Osteoblast (primary cell): Measurements from ENCODE around the gene RNASE7. TPM values are rescaled to one million over a fixed set of nuclear protein-coding genes. Genes with fewer than 3 reads are reported as not detected.

Experiments used
- DNase-seq: peaks from one replicate; pipeline ENCODE4 v3.0.0; 2011; ENCODE audit warnings: low spot score, mixed read lengths; ENCODE audit not compliant: insufficient read length; ENCODE audit errors: missing footprints
- H2AFZ ChIP-seq: 2 replicates; pipeline ENCODE4 v1.6.0; 2011; ENCODE audit warnings: mild to moderate bottlenecking, low read length
- H3K27ac ChIP-seq: 2 replicates; pipeline ENCODE4 v1.5.1; 2011; ENCODE audit warnings: mild to moderate bottlenecking, low read depth, low read length, moderate library complexity
- H3K27me3 ChIP-seq: 2 replicates; pipeline ENCODE4 v1.6.0; 2012; ENCODE audit warnings: mild to moderate bottlenecking, control low read depth, inconsistent platforms, low read length, moderate library complexity; ENCODE audit not compliant: insufficient read depth
- H3K36me3 ChIP-seq: 2 replicates; pipeline ENCODE4 v1.5.1; 2011; ENCODE audit warnings: mild to moderate bottlenecking, low read length, control low read depth, moderate library complexity; ENCODE audit not compliant: insufficient read depth
- H3K4me1 ChIP-seq: 2 replicates; pipeline ENCODE4 v1.5.1; 2011; ENCODE audit warnings: mild to moderate bottlenecking, low read length, control low read depth, moderate library complexity; ENCODE audit not compliant: insufficient read depth
- H3K4me2 ChIP-seq: 2 replicates; pipeline ENCODE4 v1.6.0; 2011; ENCODE audit warnings: mild to moderate bottlenecking, low read length; ENCODE audit not compliant: insufficient read depth
- H3K4me3 ChIP-seq: fragments of 200-600 bp; sonication (generic); 3 replicates; pipeline ENCODE4 v1.5.1; 2012; ENCODE audit warnings: mild to moderate bottlenecking, low read length, inconsistent platforms; ENCODE audit not compliant: insufficient read depth
- H3K79me2 ChIP-seq: 2 replicates; pipeline ENCODE4 v1.6.0; 2012; ENCODE audit warnings: mild to moderate bottlenecking, low read length, control low read depth, inconsistent platforms; ENCODE audit not compliant: insufficient read depth
- H3K9me3 ChIP-seq: 2 replicates; pipeline ENCODE4 v1.5.1; 2011; ENCODE audit warnings: low read depth, low read length, control low read depth
- H4K20me1 ChIP-seq: 2 replicates; pipeline ENCODE4 v1.6.0; 2012; ENCODE audit warnings: mild to moderate bottlenecking, low read length, control low read depth; ENCODE audit not compliant: insufficient read depth
- CTCF ChIP-seq: IDR thresholded peaks from 2 replicates; pipeline ENCODE4 v1.5.1; 2011; ENCODE audit warnings: mild to moderate bottlenecking, low read depth, low read length, moderate library complexity; ENCODE audit errors: extremely low read depth
- total RNA-seq: library from RNA; depleted of rRNA; stranded (reverse); fragments of >200 nt; gene quantifications from 2 replicates; pipeline ENCODE4 v1.2.3, GENCODE V29; 2012

RNASE7 gene
- total RNA-seq, 1 donor, result not detected

DNA sequence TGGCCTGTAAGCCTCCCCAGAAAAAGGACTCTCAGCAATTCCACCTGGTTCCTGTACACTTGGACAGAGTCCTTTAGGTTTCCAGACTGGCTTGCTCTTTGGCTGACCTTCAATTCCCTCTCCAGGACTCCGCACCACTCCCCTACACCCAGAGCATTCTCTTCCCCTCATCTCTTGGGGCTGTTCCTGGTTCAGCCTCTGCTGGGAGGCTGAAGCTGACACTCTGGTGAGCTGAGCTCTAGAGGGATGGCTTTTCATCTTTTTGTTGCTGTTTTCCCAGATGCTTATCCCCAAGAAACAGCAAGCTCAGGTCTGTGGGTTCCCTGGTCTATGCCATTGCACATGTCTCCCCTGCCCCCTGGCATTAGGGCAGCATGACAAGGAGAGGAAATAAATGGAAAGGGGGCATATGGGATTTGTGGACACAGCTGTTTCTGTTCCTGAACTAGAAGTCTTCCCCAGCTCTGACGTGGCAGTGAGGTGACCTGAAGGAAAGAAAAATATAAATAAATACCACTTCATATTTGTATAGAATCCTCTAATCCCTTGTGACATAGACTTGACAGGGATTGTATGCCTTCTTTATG, 1.3 kb downstream of the RNASE7 start:
- Histone ChIP-seq H3K27ac (no peak overlapping the region), H3K27me3 (peaks cover 11% of the 10 kb centered on the region), H3K4me3 (no peak overlapping the region), H3K4me2 (no peak overlapping the region), H3K36me3 (no peaks in the 10 kb centered on the region), H3K79me2 (no peaks in the 10 kb centered on the region), H4K20me1 (no peaks in the 10 kb centered on the region), H3K9me3 (no peaks in the 10 kb centered on the region), H2AFZ (no peak overlapping the region), H3K4me1 (peaks cover 17% of the 10 kb centered on the region)
- no peak for DNase-seq
- no peak for TF ChIP-seq CTCF

DNA sequence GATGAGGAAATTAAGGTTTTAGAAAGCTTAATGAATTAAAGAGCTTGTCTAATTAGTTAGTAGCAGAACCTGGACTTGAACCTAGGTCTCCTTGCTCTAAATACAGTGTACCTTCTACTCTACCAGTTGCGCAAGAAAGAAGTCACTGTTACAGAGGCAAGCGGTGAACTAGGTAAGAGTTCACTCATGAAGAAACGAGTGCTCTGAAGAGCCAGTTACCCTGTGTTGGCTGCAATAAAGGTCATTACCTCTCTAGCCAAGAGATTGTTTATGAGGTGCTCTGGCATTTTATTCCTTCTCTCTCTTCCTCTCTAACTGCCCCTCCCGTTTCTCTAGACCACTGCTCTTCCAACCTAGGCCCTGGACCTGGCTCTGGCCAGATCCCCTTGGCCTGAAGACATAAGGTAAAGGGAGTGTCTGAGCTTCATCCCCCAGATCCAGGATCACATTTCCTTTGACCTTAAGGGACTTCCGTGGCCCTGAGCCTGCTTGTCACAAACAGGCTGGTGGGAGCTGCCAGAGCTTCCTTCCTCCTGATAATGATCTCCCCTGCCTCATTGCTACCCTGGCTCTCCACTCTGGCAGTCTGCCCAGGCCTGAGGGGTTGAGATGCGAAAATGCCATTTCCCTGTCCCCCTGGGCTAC, 1.9 kb downstream of the RNASE7 start:
- no peak overlapping the region for H3K4me2 ChIP-seq
- H3K36me3 ChIP-seq, result no peaks in the 10 kb centered on the region
- DNase-seq, result no peak
- H3K27me3 ChIP-seq, result peaks cover 11% of the 10 kb centered on the region
- H3K4me3 ChIP-seq, result no peak overlapping the region
- no peak overlapping the region for H2AFZ ChIP-seq
- H3K79me2 ChIP-seq, result no peaks in the 10 kb centered on the region
- no peak for TF ChIP-seq CTCF
- no peak overlapping the region for H3K27ac ChIP-seq
- H3K4me1 ChIP-seq, result peaks cover 18% of the 10 kb centered on the region
- H4K20me1 ChIP-seq, result no peaks in the 10 kb centered on the region
- H3K9me3 ChIP-seq, result no peaks in the 10 kb centered on the region

GRCh38 chr14:21047378-21047781, 5.2 kb downstream of the RNASE7 start:
- no peaks in the 10 kb centered on the region for H3K36me3 ChIP-seq
- no peaks in the 10 kb centered on the region for H4K20me1 ChIP-seq
- H2AFZ ChIP-seq, result peak overlapping the region; percentile 37
- no peak overlapping the region for H3K27ac ChIP-seq
- DNase-seq, result no peak
- H3K4me3 ChIP-seq, result no peak overlapping the region
- H3K79me2 ChIP-seq, result no peaks in the 10 kb centered on the region
- H3K4me2 ChIP-seq, result no peak overlapping the region
- TF ChIP-seq CTCF, result no peak
- no peaks in the 10 kb centered on the region for H3K9me3 ChIP-seq
- peaks cover 11% of the 10 kb centered on the region for H3K27me3 ChIP-seq
- H3K4me1 ChIP-seq, result peaks cover 17% of the 10 kb centered on the region

- no peak overlapping the region for H3K4me2 ChIP-seq
- H3K9me3 ChIP-seq, result no peaks in the 10 kb centered on the region
- DNase-seq, result no peak
These were observed 6.5 kb downstream of the RNASE7 start for GRCh38 chr14:21048638-21049037.

More at GRCh38 chr14:21048638-21049037, 6.5 kb downstream of the RNASE7 start:
- TF ChIP-seq CTCF, result no peak
- Histone ChIP-seq H3K79me2 (no peaks in the 10 kb centered on the region), H3K4me1 (peaks cover 17% of the 10 kb centered on the region), H2AFZ (no peak overlapping the region), H4K20me1 (no peaks in the 10 kb centered on the region), H3K36me3 (no peaks in the 10 kb centered on the region), H3K4me3 (no peak overlapping the region), H3K27ac (no peak overlapping the region), H3K27me3 (peaks cover 11% of the 10 kb centered on the region)
